B cell (primary cell): ENCODE results near the gene TRMT11. TPM values are rescaled to one million over a fixed set of nuclear protein-coding genes. Genes with fewer than 3 reads are reported as not detected.
A peak's percentile ranks its signal among the peaks of the same experiment; 100 is the strongest.

Source experiments
- ATAC-seq: fragments of 200-7000 bp; cut with Tn5 transposase; one replicate; pipeline ENCODE4 v1.10.0; 2021; ENCODE audit warnings: low read depth, mild to moderate bottlenecking, moderate number of reproducible peaks, moderate library complexity
- CTCF ChIA-PET: fragments of 350-600 bp; sonication (Branson Sonifier 250); formaldehyde crosslinking; loops from one replicate; lab custom pipeline; 2021; ENCODE audit warnings: antibody characterized with exemption, inconsistent platforms; lab: Charles Lee
- POLR2A ChIA-PET: fragments of 350-600 bp; sonication (Branson Sonifier 250); formaldehyde crosslinking; loops from one replicate; lab custom pipeline; 2021; ENCODE audit warnings: antibody characterized with exemption; lab: Charles Lee
- DNase-seq: peaks from one replicate; pipeline ENCODE4 v3.0.0; 2013
- H2AFZ ChIP-seq: 2 replicates; pipeline ENCODE4 v1.6.1; 2012; ENCODE audit warnings: mild to moderate bottlenecking, low read depth, low read length; ENCODE audit not compliant: insufficient read depth, poor library complexity, severe bottlenecking
- H3K27ac ChIP-seq, 2 donors: 1 replicate in 1 of 2; 2 replicates in 1 of 2; pipeline ENCODE4 v1.5.1; 2012 to 2013; ENCODE audit warnings: low read length in 2 of 2, mild to moderate bottlenecking in 2 of 2, moderate library complexity in 1 of 2
- H3K27me3 ChIP-seq, 4 experiments: fragments of 200-600 bp in 1 of 4; sonication (generic) in 1 of 4; replicated peaks in 1 of 4; 1 replicate in 2 of 4; 2 replicates in 2 of 4; pipeline versions ENCODE4 v1.6.1 to v1.7.0; 2013 to 2016; ENCODE audit warnings: low read length in 3 of 4, mild to moderate bottlenecking in 2 of 4, mixed read lengths in 1 of 4, moderate library complexity in 1 of 4; ENCODE audit not compliant: insufficient read depth in 4 of 4, control insufficient read depth in 3 of 4; ENCODE audit errors: control extremely low read depth in 1 of 4
- H3K36me3 ChIP-seq, 2 experiments: replicated peaks in 1 of 2; 1 replicate in 1 of 2; 2 replicates in 1 of 2; pipeline versions ENCODE4 v1.6.1 to v1.7.1; 2013; ENCODE audit warnings: low read length in 1 of 2; ENCODE audit not compliant: insufficient read depth in 2 of 2, control insufficient read depth in 1 of 2; ENCODE audit errors: control extremely low read depth in 1 of 2, extremely low read depth in 1 of 2
- H3K4me1 ChIP-seq, 2 donors: fragments of 200-600 bp in 1 of 2; sonication (generic) in 1 of 2; 1 replicate in 1 of 2; 2 replicates in 1 of 2; pipeline versions ENCODE4 v1.5.1 to v1.6.1; 2013 to 2017; ENCODE audit warnings: low read length in 2 of 2; ENCODE audit not compliant: control insufficient read depth in 2 of 2, insufficient read depth in 2 of 2
- H3K4me2 ChIP-seq: replicated peaks from 2 replicates; pipeline ENCODE3; 2012; ENCODE audit warnings: mild to moderate bottlenecking, low read depth, low read length; ENCODE audit not compliant: poor library complexity, severe bottlenecking
- H3K4me3 ChIP-seq, 5 experiments: fragments of 200-600 bp in 1 of 5; sonication (generic) in 1 of 5; 1 replicate in 3 of 5; 2 replicates in 2 of 5; pipeline versions ENCODE4 v1.5.1 to v1.7.0; 2011 to 2016; ENCODE audit warnings: low read length in 4 of 5, mild to moderate bottlenecking in 4 of 5, low read depth in 2 of 5, control low read depth in 1 of 5, moderate library complexity in 1 of 5; ENCODE audit not compliant: insufficient read depth in 1 of 5; ENCODE audit errors: control extremely low read depth in 1 of 5, extremely low read depth in 1 of 5
- H3K79me2 ChIP-seq: fragments of 200-600 bp; sonication (generic); one replicate; pipeline ENCODE4 v1.6.0; 2016; ENCODE audit warnings: low read length; ENCODE audit not compliant: control insufficient read depth, insufficient read depth
- H3K9ac ChIP-seq: fragments of 200-600 bp; sonication (generic); 2 replicates; pipeline ENCODE4 v1.6.1; 2017; ENCODE audit warnings: mild to moderate bottlenecking, low read length, moderate library complexity
- H3K9me3 ChIP-seq, 3 donors: one replicate each; pipeline versions ENCODE4 v1.6.1 to v1.7.1; 2013; ENCODE audit warnings: low read length in 2 of 3; ENCODE audit not compliant: control insufficient read depth in 2 of 3, insufficient read depth in 1 of 3; ENCODE audit errors: control extremely low read depth in 1 of 3
- H4K20me1 ChIP-seq: 2 replicates; pipeline ENCODE4 v1.6.0; 2012; ENCODE audit warnings: mild to moderate bottlenecking, low read length; ENCODE audit not compliant: insufficient read depth, control insufficient read depth, poor library complexity, severe bottlenecking
- H3K27ac Mint-ChIP-seq: one replicate; pipeline ENCODE4 v1.8.0; 2021; ENCODE audit warnings: mixed read lengths
- H3K27me3 Mint-ChIP-seq: one replicate; pipeline ENCODE4 v1.8.0; 2021; ENCODE audit warnings: mixed read lengths
- H3K4me1 Mint-ChIP-seq: one replicate; pipeline ENCODE4 v1.8.0; 2021; ENCODE audit warnings: mixed read lengths
- H3K4me3 Mint-ChIP-seq: one replicate; pipeline ENCODE4 v1.8.0; 2021; ENCODE audit warnings: mixed read lengths
- H3K9me3 Mint-ChIP-seq: one replicate; pipeline ENCODE4 v1.8.0; 2022; ENCODE audit warnings: mixed read lengths; ENCODE audit not compliant: insufficient read depth
- CTCF ChIP-seq: fragments of 200-600 bp; IDR thresholded peaks from one replicate; pipeline ENCODE4 v1.8.0; 2022; ENCODE audit warnings: antibody characterized with exemption, mild to moderate bottlenecking
- EZH2 ChIP-seq: IDR thresholded peaks from 2 replicates; pipeline ENCODE4 v1.6.1; 2012; ENCODE audit warnings: borderline replicate concordance, low read depth, mild to moderate bottlenecking, moderate library complexity, low read length; ENCODE audit not compliant: insufficient read depth, poor library complexity, severe bottlenecking
- WGBS: methylation state at CpG from one replicate; pipeline ENCODE4 v1.1.5; 2013; ENCODE audit warnings: missing lambda C conversion rate; ENCODE audit not compliant: insufficient coverage; 5-methylcytosine and 5-hydroxymethylcytosine counted together
- intact Hi-C: fragments of 100-400 bp; cut with micrococcal nuclease; formaldehyde crosslinking; loops from one replicate; pipeline ENCODE4 v1.10.0; 2022
- polyA plus RNA-seq: library from polyadenylated mRNA; depleted of rRNA; stranded (reverse); fragments of >200 nt; gene quantifications from 2 replicates; pipeline ENCODE4 v1.2.3, GENCODE V29; 2012
- small RNA-seq: library from RNA; depleted of rRNA; stranded (forward); fragments of <200 nt; gene quantifications from one replicate; pipeline ENCODE3, GENCODE V24; 2012; ENCODE audit warnings: low replicate concordance, low read depth; ENCODE audit not compliant: insufficient read length
- total RNA-seq, 2 donors: library from RNA; stranded (reverse); fragments of 120-200 nt in 1 of 2; gene quantifications; 1 replicate in 1 of 2; 2 replicates in 1 of 2; pipeline versions ENCODE4 v1.2.3 to v1.2.4, GENCODE V29; 2013 to 2022

Gene TRMT11
- total and polyA plus RNA-seq, 2 donors (not counting 1 experiment from before 2014, with no cell fraction given): 12.1 to 30.4 TPM

DNA sequence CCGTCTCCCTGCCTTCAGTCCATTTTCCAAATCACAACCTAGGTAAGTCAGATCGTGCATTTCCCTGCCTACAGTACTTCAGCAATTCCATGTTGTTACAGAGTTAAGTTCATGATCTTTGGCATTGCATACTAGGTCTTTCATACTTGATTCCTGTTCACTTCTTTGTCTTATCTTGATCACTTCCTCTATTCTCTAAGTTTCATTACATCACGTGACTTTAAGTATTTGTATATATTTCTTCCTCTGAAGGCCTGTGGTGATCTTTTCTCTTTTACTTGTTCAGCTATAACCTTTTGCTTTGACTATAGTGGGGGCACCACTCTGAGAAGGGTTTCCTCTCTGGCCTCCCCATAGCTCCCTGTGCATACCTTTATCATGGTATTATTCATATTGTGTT is 100.2 kb downstream of the TRMT11 start:
- ChIA-PET POLR2A (no interaction called here), CTCF (no interaction called here)
- 100% methylated on average over 1 of the region's 3 CpGs for WGBS
- Histone ChIP-seq H3K4me3 (no peak overlapping the region), H3K4me1 (peaks cover 6 to 7% of the 10 kb centered on the region in 2 donors), H4K20me1 (no peaks in the 10 kb centered on the region), H2AFZ (peak overlapping the region; percentile 3), H3K9ac (no peak overlapping the region), H3K79me2 (no peaks in the 10 kb centered on the region), H3K4me2 (no peak overlapping the region), H3K9me3 (no peaks in the 10 kb centered on the region), H3K27ac (no peak overlapping the region), H3K36me3 (no peaks in the 10 kb centered on the region), H3K27me3 (no peaks in the 10 kb centered on the region)
- ATAC-seq (no peak), DNase-seq (peak; percentile 19)
- H3K4me1 Mint-ChIP-seq: peaks cover 15% of the 10 kb centered on the region
- no peaks in the 10 kb centered on the region for H3K9me3 Mint-ChIP-seq
- intact Hi-C loops: no loop called here
- H3K4me3 Mint-ChIP-seq: no peak overlapping the region
- TF ChIP-seq EZH2 (no peak), CTCF (no peak)
- no peaks in the 10 kb centered on the region for H3K27me3 Mint-ChIP-seq
- peak overlapping the region; percentile 4 for H3K27ac Mint-ChIP-seq

Small RNA genes lying within 50 kb of the gene (small RNA-seq; reads per million reads assigned to genes)
- not detected for gene RNA5SP216

Other genes with a start within 250 kb of the TRMT11 start
- gene HEY2, start 236.9 kb upstream of the TRMT11 start, total RNA-seq: not detected in 2 replicates
- 0.12 and 0.23 TPM in 2 replicates for gene HEY2, start 236.9 kb upstream of the TRMT11 start, polyA plus RNA-seq
- gene NCOA7, start 195.6 kb upstream of the TRMT11 start, total RNA-seq: 27.0 and 27.4 TPM in 2 replicates
- 10.9 and 16.9 TPM in 2 replicates for gene NCOA7, start 195.6 kb upstream of the TRMT11 start, polyA plus RNA-seq
- gene HINT3, start 29.8 kb upstream of the TRMT11 start, total RNA-seq: 10.7 and 12.4 TPM in 2 replicates
- 5.5 and 9.4 TPM in 2 replicates for gene HINT3, start 29.8 kb upstream of the TRMT11 start, polyA plus RNA-seq